SK-MEL-5 (cell line): ENCODE results near the gene BEND3. TPM values are rescaled to one million over a fixed set of nuclear protein-coding genes. Genes with fewer than 3 reads are reported as not detected.
A peak's percentile ranks its signal among the peaks of the same experiment; 100 is the strongest.

Experiments
- DNase-seq: peaks from one replicate; pipeline ENCODE4 v3.0.0-alpha.2; 2016; ENCODE audit warnings: low read depth, low spot score
- in situ Hi-C: cut with HindIII; loops from 2 replicates; pipeline ENCODE4 v1.10.0; 2016; ENCODE audit warnings: low sequenced_read_pairs, high pct_unique_total_duplicates, low pct_unique_long_range_greater_than_20kb
- small RNA-seq, 2 experiments: library from RNA; depleted of rRNA; stranded (forward); fragments of <200 nt; gene quantifications; one replicate each; pipeline ENCODE3, GENCODE V24; 2014
- total RNA-seq: library from RNA; depleted of rRNA; stranded (reverse); fragments of >200 nt; shearing (Covaris generic); gene quantifications from 2 replicates; pipeline ENCODE4 v1.2.3, GENCODE V29; 2014; rRNA removed

Gene BEND3
- total RNA-seq, 1 experiment from 2014 or later: 3.1 TPM

GRCh38 chr6:107019047-107019446, 96.3 kb downstream of the BEND3 start:
- peak; percentile 38 for DNase-seq
- in situ Hi-C loops: no loop called here

Small RNA genes lying within 50 kb of the gene (small RNA-seq; reads per million reads assigned to genes)
- gene RNU6-1299P: 0 reads per million in 2 experiments

Other genes starting within 250 kb of the BEND3 start
- 0.42 and 1.1 TPM in 2 replicates for gene CD24, start 140.8 kb downstream of the BEND3 start, total RNA-seq
- gene MTRES1, start 87.3 kb downstream of the BEND3 start, total RNA-seq: 15.4 and 25.3 TPM in 2 replicates